ENCODE measurements around the gene ENPEP.
"Not testable (repeated sequence)": the region's sequence is repeated elsewhere in the genome, so short reads cannot be mapped to it uniquely, and the experiment has no call there.

ENPEP gene

GRCh38 chr4:110475881-110476818 lies at the start of gene ENPEP:
TSS of gene ENPEP (plus strand) at chr4:110476155. CDS start at chr4:110476415, 260 bp downstream.
- no peak for DNase-seq (ENCODE audit: low spot score)

- not testable (repeated sequence) for DNase-seq (ENCODE audit: low spot score)
Measured at GRCh38 chr4:110431805-110432204, 44.1 kb upstream of the ENPEP start.

- DNase-seq (ENCODE audit: low spot score): not testable (repeated sequence)
Measured at GRCh38 chr4:110437292-110437691, 38.7 kb upstream of the ENPEP start.

- not testable (repeated sequence) for DNase-seq (ENCODE audit: low spot score)
Measured at GRCh38 chr4:110439209-110439608, 36.7 kb upstream of the ENPEP start.

- peak; percentile 3 for DNase-seq (ENCODE audit: low spot score)
Measured at GRCh38 chr4:110442309-110442708, 33.6 kb upstream of the ENPEP start.

GRCh38 chr4:110442788-110443187 lies 33.2 kb upstream of the ENPEP start:
- DNase-seq (ENCODE audit: low spot score): no peak

- no peak for DNase-seq (ENCODE audit: low spot score)
Measured at GRCh38 chr4:110449947-110450346, 26.0 kb upstream of the ENPEP start.

GRCh38 chr4:110452546-110452945 lies 23.4 kb upstream of the ENPEP start:
- no peak for DNase-seq (ENCODE audit: low spot score)

GRCh38 chr4:110454441-110454840 lies 21.5 kb upstream of the ENPEP start:
- no peak for DNase-seq (ENCODE audit: low spot score)

- no peak for DNase-seq (ENCODE audit: low spot score)
Measured at GRCh38 chr4:110458494-110459266, 17.3 kb upstream of the ENPEP start.

- no peak for DNase-seq (ENCODE audit: low spot score)
Measured at GRCh38 chr4:110460074-110460746, 15.7 kb upstream of the ENPEP start.

GRCh38 chr4:110467400-110467799 lies 8.6 kb upstream of the ENPEP start:
- DNase-seq (ENCODE audit: low spot score): no peak

- DNase-seq (ENCODE audit: low spot score): no peak
Measured at GRCh38 chr4:110472583-110473329, 3.2 kb upstream of the ENPEP start.

GRCh38 chr4:110474481-110474880 lies 1.5 kb upstream of the ENPEP start:
- no peak for DNase-seq (ENCODE audit: low spot score)

GRCh38 chr4:110475080-110475479 lies 875 bp upstream of the ENPEP start:
- DNase-seq (ENCODE audit: low spot score): not testable (repeated sequence)

- DNase-seq (ENCODE audit: low spot score): no peak
Measured at GRCh38 chr4:110477836-110478235, 1.9 kb downstream of the ENPEP start.

GRCh38 chr4:110480031-110480549 lies 4.1 kb downstream of the ENPEP start:
- peak; percentile 86 for DNase-seq (ENCODE audit: low spot score)

GRCh38 chr4:110480746-110481271 lies 4.9 kb downstream of the ENPEP start:
- DNase-seq (ENCODE audit: low spot score): no peak

- DNase-seq (ENCODE audit: low spot score): no peak
Measured at GRCh38 chr4:110483516-110483915, 7.6 kb downstream of the ENPEP start.

- no peak for DNase-seq (ENCODE audit: low spot score)
Measured at GRCh38 chr4:110484029-110484428, 8.1 kb downstream of the ENPEP start.

- peak; percentile 91 for DNase-seq (ENCODE audit: low spot score)
Measured at GRCh38 chr4:110484767-110485166, 8.8 kb downstream of the ENPEP start.

Measured in RKO (cell line).